Measurements from ENCODE around the gene CBR4.

CBR4 gene

DNA sequence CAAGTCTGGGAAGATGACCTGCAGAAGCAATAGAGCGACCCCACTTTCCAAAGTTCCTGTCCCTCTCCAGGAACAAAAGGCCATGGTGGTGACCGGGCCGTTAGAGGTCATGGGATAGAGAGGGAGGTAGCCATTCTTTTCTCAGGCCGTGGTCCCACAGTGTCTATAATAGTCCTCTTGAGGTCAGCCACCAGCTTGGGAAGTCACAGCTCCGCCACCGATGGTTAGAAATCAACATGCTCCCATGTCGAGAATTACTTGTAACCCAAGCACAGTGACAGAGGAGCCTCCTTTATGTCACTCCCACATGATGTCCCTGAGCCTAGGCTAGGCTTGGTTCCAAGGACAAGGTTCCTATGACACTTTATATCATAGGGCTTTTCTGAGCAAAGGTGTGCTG lies 48.3 kb upstream of the CBR4 start:
- Histone ChIP-seq H4K20me1 (ENCODE audit: insufficient read depth, low read length, poor library complexity, severe bottlenecking) (no peaks in the 10 kb centered on the region), H3K4me3 (ENCODE audit: low read length, poor library complexity, severe bottlenecking) (no peak overlapping the region), H3K9ac (ENCODE audit: low read depth, low read length, poor library complexity, severe bottlenecking) (no peak overlapping the region), H3F3A (ENCODE audit: low read depth) (no peaks in the 10 kb centered on the region), H3K79me2 (ENCODE audit: insufficient read depth, low read length) (no peaks in the 10 kb centered on the region), H3K9me3 (ENCODE audit: insufficient read depth, low read depth, low read length) (no peaks in the 10 kb centered on the region), H3K36me3 (ENCODE audit: insufficient read depth, low read length) (no peaks in the 10 kb centered on the region), H3K4me2 (ENCODE audit: low read depth, low read length, poor library complexity, severe bottlenecking) (no peak overlapping the region), H3K4me1 (ENCODE audit: insufficient read depth, low read length, poor library complexity, severe bottlenecking) (no peaks in the 10 kb centered on the region), H3K9me2 (replicated peaks; ENCODE audit: low read depth, low read length) (no peaks in the 10 kb centered on the region), H3K27me3 (ENCODE audit: insufficient read depth, low read length, poor library complexity, severe bottlenecking) (no peaks in the 10 kb centered on the region), H2AFZ (ENCODE audit: low read length) (no peak overlapping the region)
- TF ChIP-seq, protein P1, sequence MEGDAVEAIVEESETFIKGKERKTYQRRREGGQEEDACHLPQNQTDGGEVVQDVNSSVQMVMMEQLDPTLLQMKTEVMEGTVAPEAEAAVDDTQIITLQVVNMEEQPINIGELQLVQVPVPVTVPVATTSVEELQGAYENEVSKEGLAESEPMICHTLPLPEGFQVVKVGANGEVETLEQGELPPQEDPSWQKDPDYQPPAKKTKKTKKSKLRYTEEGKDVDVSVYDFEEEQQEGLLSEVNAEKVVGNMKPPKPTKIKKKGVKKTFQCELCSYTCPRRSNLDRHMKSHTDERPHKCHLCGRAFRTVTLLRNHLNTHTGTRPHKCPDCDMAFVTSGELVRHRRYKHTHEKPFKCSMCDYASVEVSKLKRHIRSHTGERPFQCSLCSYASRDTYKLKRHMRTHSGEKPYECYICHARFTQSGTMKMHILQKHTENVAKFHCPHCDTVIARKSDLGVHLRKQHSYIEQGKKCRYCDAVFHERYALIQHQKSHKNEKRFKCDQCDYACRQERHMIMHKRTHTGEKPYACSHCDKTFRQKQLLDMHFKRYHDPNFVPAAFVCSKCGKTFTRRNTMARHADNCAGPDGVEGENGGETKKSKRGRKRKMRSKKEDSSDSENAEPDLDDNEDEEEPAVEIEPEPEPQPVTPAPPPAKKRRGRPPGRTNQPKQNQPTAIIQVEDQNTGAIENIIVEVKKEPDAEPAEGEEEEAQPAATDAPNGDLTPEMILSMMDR (conservative IDR thresholded peaks at IDR 0.05; ENCODE audit: low read length) = no peak
- no peak for TF ChIP-seq EZH2phosphoT487 (IDR thresholded peaks at IDR 0.05; ENCODE audit: borderline replicate concordance)

DNA sequence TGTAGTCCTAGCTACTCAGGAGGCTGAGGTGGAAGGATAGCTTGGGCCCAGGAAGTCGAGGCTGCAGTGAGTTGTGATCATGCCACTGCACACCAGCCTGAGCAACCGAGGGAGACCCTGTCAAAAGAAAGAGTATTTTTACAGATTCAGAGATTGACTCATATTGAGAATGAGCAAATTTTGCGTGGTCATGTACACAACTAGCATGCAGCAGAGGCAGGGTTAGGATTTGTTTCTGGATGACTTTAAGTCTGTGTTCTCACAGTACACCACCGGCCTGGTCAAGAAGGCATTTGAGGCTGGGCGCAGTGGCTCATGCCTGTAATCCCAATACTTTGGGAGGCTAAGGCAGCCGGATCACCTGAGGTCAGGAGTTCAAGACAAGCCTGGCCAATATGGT lies 44.8 kb upstream of the CBR4 start:
- H3K36me3 ChIP-seq (ENCODE audit: insufficient read depth, low read length) = no peaks in the 10 kb centered on the region
- H2AFZ ChIP-seq (ENCODE audit: low read length) = no peak overlapping the region
- TF ChIP-seq, protein P1 (conservative IDR thresholded peaks at IDR 0.05; ENCODE audit: low read length) = no peak
- TF ChIP-seq EZH2phosphoT487 (IDR thresholded peaks at IDR 0.05; ENCODE audit: borderline replicate concordance) = no peak
- no peak overlapping the region for H3K4me3 ChIP-seq (ENCODE audit: low read length, poor library complexity, severe bottlenecking)
- no peaks in the 10 kb centered on the region for H4K20me1 ChIP-seq (ENCODE audit: insufficient read depth, low read length, poor library complexity, severe bottlenecking)
- H3F3A ChIP-seq (ENCODE audit: low read depth) = no peaks in the 10 kb centered on the region
- H3K79me2 ChIP-seq (ENCODE audit: insufficient read depth, low read length) = no peaks in the 10 kb centered on the region
- H3K27me3 ChIP-seq (ENCODE audit: insufficient read depth, low read length, poor library complexity, severe bottlenecking) = no peaks in the 10 kb centered on the region
- H3K4me2 ChIP-seq (ENCODE audit: low read depth, low read length, poor library complexity, severe bottlenecking) = no peak overlapping the region
- H3K9me3 ChIP-seq (ENCODE audit: insufficient read depth, low read depth, low read length) = no peaks in the 10 kb centered on the region
- H3K4me1 ChIP-seq (ENCODE audit: insufficient read depth, low read length, poor library complexity, severe bottlenecking) = no peaks in the 10 kb centered on the region
- no peaks in the 10 kb centered on the region for H3K9me2 ChIP-seq (replicated peaks; ENCODE audit: low read depth, low read length)
- no peak overlapping the region for H3K9ac ChIP-seq (ENCODE audit: low read depth, low read length, poor library complexity, severe bottlenecking)

DNA sequence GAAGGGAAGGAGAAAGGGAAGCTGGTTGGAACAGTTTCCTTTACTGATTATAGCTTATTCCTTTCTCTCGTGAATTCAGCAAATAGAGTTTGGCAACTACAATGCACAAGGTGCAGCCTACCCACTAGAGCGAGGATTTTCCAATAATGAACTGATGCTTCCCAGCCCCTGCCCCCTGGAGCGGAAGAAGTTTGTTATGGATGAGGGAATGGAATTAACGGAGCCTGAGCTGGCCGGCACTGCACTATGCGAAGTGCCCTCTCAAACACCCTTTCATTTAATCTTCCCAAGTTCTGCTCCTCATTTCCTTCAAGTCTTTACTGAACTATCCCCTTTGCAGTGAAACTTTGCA lies 42.5 kb upstream of the CBR4 start:
- H3K4me1 ChIP-seq (ENCODE audit: insufficient read depth, low read length, poor library complexity, severe bottlenecking) = no peaks in the 10 kb centered on the region
- TF ChIP-seq EZH2phosphoT487 (IDR thresholded peaks at IDR 0.05; ENCODE audit: borderline replicate concordance) = no peak
- TF ChIP-seq, protein P1 (conservative IDR thresholded peaks at IDR 0.05; ENCODE audit: low read length) = no peak
- no peak overlapping the region for H2AFZ ChIP-seq (ENCODE audit: low read length)
- H3K4me2 ChIP-seq (ENCODE audit: low read depth, low read length, poor library complexity, severe bottlenecking) = no peak overlapping the region
- no peaks in the 10 kb centered on the region for H3K9me3 ChIP-seq (ENCODE audit: insufficient read depth, low read depth, low read length)
- no peaks in the 10 kb centered on the region for H4K20me1 ChIP-seq (ENCODE audit: insufficient read depth, low read length, poor library complexity, severe bottlenecking)
- no peaks in the 10 kb centered on the region for H3K36me3 ChIP-seq (ENCODE audit: insufficient read depth, low read length)
- no peak overlapping the region for H3K9ac ChIP-seq (ENCODE audit: low read depth, low read length, poor library complexity, severe bottlenecking)
- no peaks in the 10 kb centered on the region for H3K79me2 ChIP-seq (ENCODE audit: insufficient read depth, low read length)
- H3F3A ChIP-seq (ENCODE audit: low read depth) = no peaks in the 10 kb centered on the region
- no peak overlapping the region for H3K4me3 ChIP-seq (ENCODE audit: low read length, poor library complexity, severe bottlenecking)
- no peaks in the 10 kb centered on the region for H3K9me2 ChIP-seq (replicated peaks; ENCODE audit: low read depth, low read length)
- no peaks in the 10 kb centered on the region for H3K27me3 ChIP-seq (ENCODE audit: insufficient read depth, low read length, poor library complexity, severe bottlenecking)

Measured in Loucy (cell line).